Measurements from ENCODE around the gene FRMPD2. TPM values are rescaled to one million over a fixed set of nuclear protein-coding genes. Genes with fewer than 3 reads are reported as not detected.

The FRMPD2 gene
- total and polyA plus RNA-seq, 2 experiments from 2014 or later: not detected

DNA sequence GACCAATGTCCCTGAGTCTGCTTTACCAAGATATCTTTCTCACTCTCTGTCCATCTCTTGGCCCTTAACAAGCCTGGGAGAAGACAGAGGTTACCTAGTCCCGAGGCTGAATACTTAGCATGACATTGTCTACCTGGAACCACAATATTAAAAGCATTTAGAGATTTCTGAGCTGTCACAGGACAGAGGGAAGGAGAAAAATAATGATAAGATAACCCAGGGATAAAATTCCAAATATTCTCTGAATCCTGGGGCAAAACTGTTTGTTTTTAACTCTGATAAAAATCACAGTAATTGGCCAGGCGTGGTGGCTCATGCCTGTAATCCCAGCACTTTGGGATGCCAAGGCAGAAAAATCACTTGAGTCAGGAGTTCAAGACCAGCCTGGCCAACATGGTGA lies 19.9 kb upstream of the FRMPD2 start:
- 0 out of 2 replicates have a peak, but pooled peaks cover 3% of the 10 kb centered on the region for H3K4me1 ChIP-seq (ENCODE audit: insufficient read depth)
- no peaks in the 10 kb centered on the region for H4K20me1 ChIP-seq (replicated peaks; ENCODE audit: insufficient read depth)
- H3K9me2 ChIP-seq (ENCODE audit: insufficient read depth): 0 out of 2 replicates have a peak, but pooled peaks cover 3% of the 10 kb centered on the region
- H3K9me3 Mint-ChIP-seq: no peaks in the 10 kb centered on the region
- DNase-seq (ENCODE audit: low spot score) (no peak), ATAC-seq (no peak)
- H3K79me2 ChIP-seq (replicated peaks; ENCODE audit: insufficient read depth): no peaks in the 10 kb centered on the region
- no peak overlapping the region for H3K27ac Mint-ChIP-seq
- no peaks in the 10 kb centered on the region for H3F3A ChIP-seq (replicated peaks; ENCODE audit: low read depth)
- H3K27me3 Mint-ChIP-seq (ENCODE audit: insufficient read depth, low read depth, poor library complexity): peaks cover 4% of the 10 kb centered on the region
- H3K27ac ChIP-seq (ENCODE audit: low read depth): no peak overlapping the region
- peaks cover 11% of the 10 kb centered on the region; the same call in 2 of the 3 replicates for H3K4me1 Mint-ChIP-seq
- H3K36me3 ChIP-seq (ENCODE audit: insufficient read depth): no peaks in the 10 kb centered on the region
- no peak overlapping the region for H3K4me3 Mint-ChIP-seq
- no peak overlapping the region for H3K4me2 ChIP-seq
- H3K27me3 ChIP-seq (ENCODE audit: insufficient read depth): no peaks in the 10 kb centered on the region
- no peak overlapping the region for H3K4me3 ChIP-seq
- no peak for TF ChIP-seq STAT1 (IDR thresholded peaks at IDR 0.05; ENCODE audit: unreplicated experiment)
- TF ChIP-seq, protein P1, sequence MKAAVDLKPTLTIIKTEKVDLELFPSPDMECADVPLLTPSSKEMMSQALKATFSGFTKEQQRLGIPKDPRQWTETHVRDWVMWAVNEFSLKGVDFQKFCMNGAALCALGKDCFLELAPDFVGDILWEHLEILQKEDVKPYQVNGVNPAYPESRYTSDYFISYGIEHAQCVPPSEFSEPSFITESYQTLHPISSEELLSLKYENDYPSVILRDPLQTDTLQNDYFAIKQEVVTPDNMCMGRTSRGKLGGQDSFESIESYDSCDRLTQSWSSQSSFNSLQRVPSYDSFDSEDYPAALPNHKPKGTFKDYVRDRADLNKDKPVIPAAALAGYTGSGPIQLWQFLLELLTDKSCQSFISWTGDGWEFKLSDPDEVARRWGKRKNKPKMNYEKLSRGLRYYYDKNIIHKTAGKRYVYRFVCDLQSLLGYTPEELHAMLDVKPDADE (IDR thresholded peaks at IDR 0.05): no peak
- no peak for TF ChIP-seq JUNB (IDR thresholded peaks at IDR 0.05; ENCODE audit: unreplicated experiment)
- TF ChIP-seq EZH2phosphoT487 (IDR thresholded peaks at IDR 0.05; ENCODE audit: unreplicated experiment): no peak
- TF ChIP-seq CREB1 (CRISPR knock-in tag; IDR thresholded peaks at IDR 0.05; ENCODE audit: low read depth): no peak
- no peak for TF ChIP-seq ZNF331 (CRISPR knock-in tag; IDR thresholded peaks at IDR 0.05; ENCODE audit: low read depth)
- no peak for TF ChIP-seq ZNF114 (CRISPR knock-in tag; IDR thresholded peaks at IDR 0.05)
- no peak for TF ChIP-seq CTCF (conservative IDR thresholded peaks at IDR 0.05; ENCODE audit: low read depth in 2 of 2)
- no peak for TF ChIP-seq REST (IDR thresholded peaks at IDR 0.05; ENCODE audit: unreplicated experiment)
- TF ChIP-seq EZH2 (IDR thresholded peaks at IDR 0.05; ENCODE audit: low read depth, unreplicated experiment): no peak
- no peak for TF ChIP-seq POLR2AphosphoS5 (IDR thresholded peaks at IDR 0.05; ENCODE audit: low read depth)
- TF ChIP-seq, protein P2, sequence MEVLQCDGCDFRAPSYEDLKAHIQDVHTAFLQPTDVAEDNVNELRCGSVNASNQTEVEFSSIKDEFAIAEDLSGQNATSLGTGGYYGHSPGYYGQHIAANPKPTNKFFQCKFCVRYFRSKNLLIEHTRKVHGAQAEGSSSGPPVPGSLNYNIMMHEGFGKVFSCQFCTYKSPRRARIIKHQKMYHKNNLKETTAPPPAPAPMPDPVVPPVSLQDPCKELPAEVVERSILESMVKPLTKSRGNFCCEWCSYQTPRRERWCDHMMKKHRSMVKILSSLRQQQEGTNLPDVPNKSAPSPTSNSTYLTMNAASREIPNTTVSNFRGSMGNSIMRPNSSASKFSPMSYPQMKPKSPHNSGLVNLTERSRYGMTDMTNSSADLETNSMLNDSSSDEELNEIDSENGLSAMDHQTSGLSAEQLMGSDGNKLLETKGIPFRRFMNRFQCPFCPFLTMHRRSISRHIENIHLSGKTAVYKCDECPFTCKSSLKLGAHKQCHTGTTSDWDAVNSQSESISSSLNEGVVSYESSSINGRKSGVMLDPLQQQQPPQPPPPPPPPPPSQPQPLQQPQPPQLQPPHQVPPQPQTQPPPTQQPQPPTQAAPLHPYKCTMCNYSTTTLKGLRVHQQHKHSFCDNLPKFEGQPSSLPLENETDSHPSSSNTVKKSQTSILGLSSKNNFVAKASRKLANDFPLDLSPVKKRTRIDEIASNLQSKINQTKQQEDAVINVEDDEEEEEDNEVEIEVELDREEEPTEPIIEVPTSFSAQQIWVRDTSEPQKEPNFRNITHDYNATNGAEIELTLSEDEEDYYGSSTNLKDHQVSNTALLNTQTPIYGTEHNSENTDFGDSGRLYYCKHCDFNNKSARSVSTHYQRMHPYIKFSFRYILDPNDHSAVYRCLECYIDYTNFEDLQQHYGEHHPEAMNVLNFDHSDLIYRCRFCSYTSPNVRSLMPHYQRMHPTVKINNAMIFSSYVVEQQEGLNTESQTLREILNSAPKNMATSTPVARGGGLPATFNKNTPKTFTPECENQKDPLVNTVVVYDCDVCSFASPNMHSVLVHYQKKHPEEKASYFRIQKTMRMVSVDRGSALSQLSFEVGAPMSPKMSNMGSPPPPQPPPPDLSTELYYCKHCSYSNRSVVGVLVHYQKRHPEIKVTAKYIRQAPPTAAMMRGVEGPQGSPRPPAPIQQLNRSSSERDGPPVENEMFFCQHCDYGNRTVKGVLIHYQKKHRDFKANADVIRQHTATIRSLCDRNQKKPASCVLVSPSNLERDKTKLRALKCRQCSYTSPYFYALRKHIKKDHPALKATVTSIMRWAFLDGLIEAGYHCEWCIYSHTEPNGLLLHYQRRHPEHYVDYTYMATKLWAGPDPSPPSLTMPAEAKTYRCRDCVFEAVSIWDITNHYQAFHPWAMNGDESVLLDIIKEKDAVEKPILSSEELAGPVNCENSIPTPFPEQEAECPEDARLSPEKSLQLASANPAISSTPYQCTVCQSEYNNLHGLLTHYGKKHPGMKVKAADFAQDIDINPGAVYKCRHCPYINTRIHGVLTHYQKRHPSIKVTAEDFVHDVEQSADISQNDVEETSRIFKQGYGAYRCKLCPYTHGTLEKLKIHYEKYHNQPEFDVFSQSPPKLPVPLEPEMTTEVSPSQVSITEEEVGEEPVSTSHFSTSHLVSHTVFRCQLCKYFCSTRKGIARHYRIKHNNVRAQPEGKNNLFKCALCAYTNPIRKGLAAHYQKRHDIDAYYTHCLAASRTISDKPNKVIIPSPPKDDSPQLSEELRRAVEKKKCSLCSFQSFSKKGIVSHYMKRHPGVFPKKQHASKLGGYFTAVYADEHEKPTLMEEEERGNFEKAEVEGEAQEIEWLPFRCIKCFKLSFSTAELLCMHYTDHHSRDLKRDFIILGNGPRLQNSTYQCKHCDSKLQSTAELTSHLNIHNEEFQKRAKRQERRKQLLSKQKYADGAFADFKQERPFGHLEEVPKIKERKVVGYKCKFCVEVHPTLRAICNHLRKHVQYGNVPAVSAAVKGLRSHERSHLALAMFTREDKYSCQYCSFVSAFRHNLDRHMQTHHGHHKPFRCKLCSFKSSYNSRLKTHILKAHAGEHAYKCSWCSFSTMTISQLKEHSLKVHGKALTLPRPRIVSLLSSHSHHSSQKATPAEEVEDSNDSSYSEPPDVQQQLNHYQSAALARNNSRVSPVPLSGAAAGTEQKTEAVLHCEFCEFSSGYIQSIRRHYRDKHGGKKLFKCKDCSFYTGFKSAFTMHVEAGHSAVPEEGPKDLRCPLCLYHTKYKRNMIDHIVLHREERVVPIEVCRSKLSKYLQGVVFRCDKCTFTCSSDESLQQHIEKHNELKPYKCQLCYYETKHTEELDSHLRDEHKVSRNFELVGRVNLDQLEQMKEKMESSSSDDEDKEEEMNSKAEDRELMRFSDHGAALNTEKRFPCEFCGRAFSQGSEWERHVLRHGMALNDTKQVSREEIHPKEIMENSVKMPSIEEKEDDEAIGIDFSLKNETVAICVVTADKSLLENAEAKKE (CRISPR knock-in tag; IDR thresholded peaks at IDR 0.05): no peak
- TF ChIP-seq NANOG (IDR thresholded peaks at IDR 0.05; ENCODE audit: borderline replicate concordance): no peak
- no peak overlapping the region for H2AFZ ChIP-seq
- no peaks in the 10 kb centered on the region for H3K36me3 Mint-ChIP-seq (ENCODE audit: low read depth)

Data from GM23338 (cell line).